BLaER1 (cell line): ENCODE data around the gene TM9SF1.

Experiments
- H3K27ac ChIP-seq: shearing (Covaris generic); formaldehyde crosslinking; 2 replicates; pipeline ENCODE4 v1.8.1; 2022
- H3K27me3 ChIP-seq: shearing (Covaris generic); formaldehyde crosslinking; 2 replicates; pipeline ENCODE4 v1.8.1; 2022
- H3K36me3 ChIP-seq: shearing (Covaris generic); formaldehyde crosslinking; 2 replicates; pipeline ENCODE4 v1.8.1; 2022
- H3K4me1 ChIP-seq: shearing (Covaris generic); formaldehyde crosslinking; 2 replicates; pipeline ENCODE4 v1.8.1; 2022
- H3K4me2 ChIP-seq: shearing (Covaris generic); formaldehyde crosslinking; 2 replicates; pipeline ENCODE4 v1.8.1; 2022
- H3K4me3 ChIP-seq: shearing (Covaris generic); formaldehyde crosslinking; 2 replicates; pipeline ENCODE4 v1.8.1; 2022
- H3K9ac ChIP-seq: shearing (Covaris generic); formaldehyde crosslinking; 2 replicates; pipeline ENCODE4 v1.8.1; 2022
- H3K9me3 ChIP-seq: shearing (Covaris generic); formaldehyde crosslinking; 2 replicates; pipeline ENCODE4 v1.8.1; 2022
- H4K20me1 ChIP-seq: shearing (Covaris generic); formaldehyde crosslinking; 2 replicates; pipeline ENCODE4 v1.8.1; 2022
- Cebpa-rat ChIP-seq: shearing (Covaris generic); IDR thresholded peaks from 2 replicates; pipeline ENCODE4 v1.8.1; 2022

TM9SF1 gene

DNA sequence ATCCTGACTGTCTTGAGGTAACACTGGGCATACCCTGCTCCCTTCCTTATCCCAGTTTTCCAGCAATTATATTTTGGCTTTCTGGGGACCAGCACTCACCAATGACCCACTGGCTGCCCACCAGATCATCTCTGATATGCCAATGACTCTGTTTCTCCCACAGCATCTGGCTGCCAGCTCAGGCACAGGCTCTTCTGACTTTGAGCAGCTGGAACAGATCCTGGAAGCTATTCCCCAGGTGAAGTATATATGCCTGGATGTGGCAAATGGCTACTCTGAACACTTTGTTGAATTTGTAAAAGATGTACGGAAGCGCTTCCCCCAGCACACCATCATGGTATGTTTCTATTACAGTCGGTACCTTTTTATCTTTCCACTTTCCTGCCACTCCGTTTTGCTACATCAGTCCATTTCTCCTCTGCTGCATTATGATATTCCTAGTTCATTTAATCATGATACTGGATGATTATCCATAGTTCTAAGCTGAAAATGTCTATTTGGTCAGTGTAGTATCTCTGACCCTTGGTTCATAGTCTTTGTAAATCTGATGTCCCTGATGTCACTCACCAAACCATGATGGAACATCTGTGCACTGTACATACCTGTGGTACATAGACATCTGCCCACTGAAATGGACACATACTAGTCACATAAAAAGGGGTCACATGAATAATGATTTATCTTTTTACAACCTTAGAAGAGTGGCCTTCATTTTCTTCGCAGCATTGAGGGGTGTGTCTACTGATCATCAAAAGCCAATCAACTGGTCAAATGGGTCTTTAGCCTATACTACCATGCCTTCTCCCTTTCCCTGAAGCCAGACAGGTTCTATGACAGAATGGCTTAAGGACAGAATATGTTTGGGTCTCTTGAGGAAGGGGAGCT lies 40.8 kb upstream of the TM9SF1 start:
- no peak overlapping the region for H3K27ac ChIP-seq
- no peak for TF ChIP-seq Cebpa-rat
- peaks cover 35% of the 10 kb centered on the region for H4K20me1 ChIP-seq
- H3K9me3 ChIP-seq = no peaks in the 10 kb centered on the region
- no peak overlapping the region for H3K4me2 ChIP-seq
- no peak overlapping the region for H3K9ac ChIP-seq
- H3K27me3 ChIP-seq = no peaks in the 10 kb centered on the region
- peaks cover 53% of the 10 kb centered on the region for H3K4me1 ChIP-seq
- H3K36me3 ChIP-seq = peaks cover 70% of the 10 kb centered on the region
- H3K4me3 ChIP-seq = no peak overlapping the region

- peak overlapping the region; percentile 89; the same call in 1 of the 2 replicates for H3K9ac ChIP-seq
These were observed 39.1 kb upstream of the TM9SF1 start for GRCh38 chr14:24234095-24235005.

GRCh38 chr14:24233538-24233866 lies 38.3 kb upstream of the TM9SF1 start:
- Histone ChIP-seq H3K4me2 (peak overlapping the region; percentile 93), H3K36me3 (peaks cover 56% of the 10 kb centered on the region), H3K4me3 (peak overlapping the region; percentile 85), H3K27ac (peak overlapping the region; percentile 85), H3K4me1 (peaks cover 39% of the 10 kb centered on the region), H4K20me1 (peaks cover 9% of the 10 kb centered on the region; the same call in 1 of the 2 replicates), H3K9me3 (no peaks in the 10 kb centered on the region), H3K27me3 (no peaks in the 10 kb centered on the region), H3K9ac (peak overlapping the region; percentile 89)
- no peak for TF ChIP-seq Cebpa-rat

More at GRCh38 chr14:24234095-24235005, 39.1 kb upstream of the TM9SF1 start:
- H3K36me3 ChIP-seq = peaks cover 59% of the 10 kb centered on the region
- H3K27me3 ChIP-seq = no peaks in the 10 kb centered on the region
- peaks cover 18% of the 10 kb centered on the region; the same call in 1 of the 2 replicates for H4K20me1 ChIP-seq
- no peak for TF ChIP-seq Cebpa-rat
- H3K4me2 ChIP-seq = peak overlapping the region; percentile 93
- peaks cover 48% of the 10 kb centered on the region for H3K4me1 ChIP-seq
- H3K27ac ChIP-seq = no peak overlapping the region
- H3K9me3 ChIP-seq = no peaks in the 10 kb centered on the region
- no peak overlapping the region for H3K4me3 ChIP-seq

GRCh38 chr14:24232645-24233537 lies 37.6 kb upstream of the TM9SF1 start, which contains the start of gene GMPR2:
Gene GMPR2 (plus strand): TSS chr14:24232929. CDS start chr14:24233254, 325 bp downstream.
- H3K4me1 ChIP-seq = peaks cover 39% of the 10 kb centered on the region
- H3K4me3 ChIP-seq = peak within 1 kb of the TSS; percentile 85
- H3K4me2 ChIP-seq = peak within 1 kb of the TSS; percentile 93
- H3K36me3 ChIP-seq = peaks cover 56% of the 10 kb centered on the region
- H3K9me3 ChIP-seq = no peaks in the 10 kb centered on the region
- peak within 1 kb of the TSS; percentile 89 for H3K9ac ChIP-seq
- no peaks in the 10 kb centered on the region for H3K27me3 ChIP-seq
- TF ChIP-seq Cebpa-rat = no peak
- H4K20me1 ChIP-seq = peaks cover 3% of the 10 kb centered on the region; the same call in 1 of the 2 replicates
- peak within 1 kb of the TSS; percentile 85 for H3K27ac ChIP-seq

- Histone ChIP-seq H3K9ac (peak within 1 kb of the TSS; percentile 89), H3K9me3 (no peaks in the 10 kb centered on the region), H3K27me3 (no peaks in the 10 kb centered on the region), H3K4me1 (peaks cover 39% of the 10 kb centered on the region), H3K4me2 (peak within 1 kb of the TSS; percentile 93), H4K20me1 (peaks cover 1% of the 10 kb centered on the region; the same call in 1 of the 2 replicates), H3K36me3 (peaks cover 56% of the 10 kb centered on the region), H3K27ac (peak within 1 kb of the TSS; percentile 85), H3K4me3 (peak within 1 kb of the TSS; percentile 85)
- TF ChIP-seq Cebpa-rat = no peak
These were observed 36.9 kb upstream of the TM9SF1 start, which contains the start of gene NEDD8 for GRCh38 chr14:24232121-24232644. Gene NEDD8 (minus strand): TSS chr14:24232367. CDS start chr14:24232267, 100 bp downstream.

DNA sequence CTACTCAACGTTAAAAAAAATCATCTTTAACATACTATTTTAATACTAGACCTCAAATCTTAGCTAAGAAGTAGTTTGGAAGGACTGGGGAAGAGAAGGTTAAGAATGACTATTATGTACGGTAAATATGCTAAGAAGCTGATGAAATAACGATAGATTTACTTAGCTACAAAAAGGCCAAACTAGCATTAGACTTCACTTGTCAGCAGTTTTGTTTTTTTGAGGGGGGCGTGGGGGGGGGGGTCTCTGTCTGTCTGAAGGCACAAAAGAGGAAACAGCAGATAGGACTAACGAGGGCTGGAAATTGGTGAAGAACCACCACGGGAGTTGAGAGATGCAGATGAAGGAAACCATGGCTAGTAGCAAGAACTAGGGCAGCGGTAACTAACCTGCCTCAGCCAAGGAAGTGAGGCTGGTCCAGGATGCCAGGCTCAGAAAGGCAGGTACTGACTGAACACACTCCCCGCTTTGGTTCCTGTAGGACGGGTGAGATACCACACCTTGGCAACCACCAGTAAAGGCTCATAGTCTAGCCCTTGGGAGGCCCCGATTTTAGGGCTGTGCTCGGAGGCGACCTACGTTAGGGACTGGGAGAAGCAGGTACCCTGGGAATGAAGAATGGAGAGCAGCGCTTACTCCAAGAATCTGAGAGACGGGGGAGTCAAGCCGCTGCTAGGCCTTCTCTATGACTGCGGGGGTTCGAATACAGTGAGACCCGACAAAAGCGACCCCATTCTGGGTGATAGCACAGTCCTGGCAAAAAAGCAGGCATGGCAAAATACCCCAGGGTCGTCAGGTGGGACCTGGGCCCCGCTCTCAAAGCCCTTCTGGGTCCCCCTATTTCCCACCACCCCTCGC lies 36.3 kb upstream of the TM9SF1 start:
- no peaks in the 10 kb centered on the region for H3K9me3 ChIP-seq
- peak overlapping the region; percentile 85 for H3K4me3 ChIP-seq
- H3K27ac ChIP-seq = peak overlapping the region; percentile 85
- H3K9ac ChIP-seq = peak overlapping the region; percentile 89
- peaks cover 39% of the 10 kb centered on the region for H3K4me1 ChIP-seq
- H4K20me1 ChIP-seq = peaks cover 8% of the 10 kb centered on the region; the same call in 1 of the 2 replicates
- TF ChIP-seq Cebpa-rat = no peak
- H3K36me3 ChIP-seq = peaks cover 49% of the 10 kb centered on the region
- H3K4me2 ChIP-seq = peak overlapping the region; percentile 93
- no peaks in the 10 kb centered on the region for H3K27me3 ChIP-seq

DNA sequence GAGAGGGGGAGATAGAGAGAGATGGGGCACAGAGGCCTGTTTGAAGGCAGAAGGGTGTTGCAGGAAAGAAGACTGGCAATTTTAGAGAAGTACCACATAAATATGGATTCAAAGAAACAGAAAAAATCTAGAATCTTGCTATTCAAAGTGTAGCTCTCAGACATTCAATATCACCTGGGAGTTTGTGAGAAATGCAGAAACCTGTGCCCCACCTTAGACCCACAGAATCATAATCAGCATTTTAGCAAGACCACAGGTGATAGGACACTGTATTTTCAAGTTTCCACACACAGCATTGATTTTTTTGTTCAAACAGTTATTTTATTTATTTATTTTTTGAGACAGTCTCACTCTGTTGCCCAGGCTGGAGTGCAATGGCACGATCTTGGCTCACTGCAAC lies 33.7 kb upstream of the TM9SF1 start:
- Histone ChIP-seq H3K4me3 (no peak overlapping the region), H3K27me3 (no peaks in the 10 kb centered on the region), H4K20me1 (peaks cover 25% of the 10 kb centered on the region; the same call in 1 of the 2 replicates), H3K9me3 (no peaks in the 10 kb centered on the region), H3K4me2 (no peak overlapping the region), H3K9ac (no peak overlapping the region), H3K36me3 (peaks cover 28% of the 10 kb centered on the region), H3K27ac (no peak overlapping the region), H3K4me1 (peaks cover 24% of the 10 kb centered on the region)
- TF ChIP-seq Cebpa-rat = no peak

DNA sequence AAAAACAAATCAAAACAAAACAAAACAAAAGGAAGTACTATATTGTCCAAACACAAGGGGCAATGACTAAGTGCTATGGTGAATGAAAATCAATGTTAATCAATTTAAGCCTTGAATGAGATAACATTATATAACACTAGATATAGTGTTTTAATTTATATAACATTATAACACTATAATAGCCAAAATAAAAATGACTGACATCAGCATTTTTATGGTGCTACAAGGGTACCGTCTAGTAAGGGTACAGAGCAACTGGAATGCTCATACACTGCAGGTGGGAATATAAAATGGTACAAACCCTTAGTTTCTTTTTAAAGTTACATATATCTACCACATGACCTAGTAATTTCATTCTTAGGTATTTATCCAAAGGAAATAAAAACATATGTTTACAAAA lies 31.2 kb upstream of the TM9SF1 start:
- Histone ChIP-seq H3K4me3 (no peak overlapping the region), H3K9ac (no peak overlapping the region), H3K27me3 (no peaks in the 10 kb centered on the region), H3K36me3 (peaks cover 28% of the 10 kb centered on the region), H3K4me1 (peaks cover 15% of the 10 kb centered on the region), H3K9me3 (no peaks in the 10 kb centered on the region), H3K4me2 (no peak overlapping the region), H4K20me1 (peaks cover 45% of the 10 kb centered on the region), H3K27ac (no peak overlapping the region)
- TF ChIP-seq Cebpa-rat = no peak
